HG03066 (cell line): ENCODE data around the gene HPX.
"Not testable (repeated sequence)": the region's sequence is repeated elsewhere in the genome, so short reads cannot be mapped to it uniquely, and the experiment has no call there.

Experiments
- ATAC-seq: cut with Tn5 transposase; IDR thresholded peaks from one replicate; pipeline ENCODE4 v1.9.1; 2021; ENCODE audit warnings: low read depth; ENCODE audit not compliant: unreplicated experiment

The HPX gene

GRCh38 chr11:6393989-6394670, 46.7 kb downstream of the HPX start:
- ATAC-seq = no peak

DNA sequence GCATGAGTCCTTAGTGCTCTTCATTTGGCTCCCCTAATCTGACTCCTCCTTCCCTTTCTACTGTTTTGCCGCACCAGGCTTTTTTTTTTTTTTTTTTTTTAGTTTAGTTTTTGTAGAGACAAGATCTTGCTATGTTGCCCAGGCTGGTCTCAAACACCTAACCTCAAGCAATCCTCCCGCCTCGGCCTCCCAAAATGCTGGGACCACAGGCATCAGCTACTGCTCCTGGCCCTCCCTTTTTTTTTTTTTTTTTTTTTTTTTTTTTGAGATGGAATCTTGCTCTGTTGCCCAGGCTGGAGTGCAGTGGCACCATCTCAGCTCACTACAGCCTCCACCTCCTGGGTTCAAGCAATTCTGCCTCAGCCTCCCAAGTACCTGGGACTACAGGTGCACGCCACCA, 48.5 kb downstream of the HPX start:
- not testable (repeated sequence) for ATAC-seq

DNA sequence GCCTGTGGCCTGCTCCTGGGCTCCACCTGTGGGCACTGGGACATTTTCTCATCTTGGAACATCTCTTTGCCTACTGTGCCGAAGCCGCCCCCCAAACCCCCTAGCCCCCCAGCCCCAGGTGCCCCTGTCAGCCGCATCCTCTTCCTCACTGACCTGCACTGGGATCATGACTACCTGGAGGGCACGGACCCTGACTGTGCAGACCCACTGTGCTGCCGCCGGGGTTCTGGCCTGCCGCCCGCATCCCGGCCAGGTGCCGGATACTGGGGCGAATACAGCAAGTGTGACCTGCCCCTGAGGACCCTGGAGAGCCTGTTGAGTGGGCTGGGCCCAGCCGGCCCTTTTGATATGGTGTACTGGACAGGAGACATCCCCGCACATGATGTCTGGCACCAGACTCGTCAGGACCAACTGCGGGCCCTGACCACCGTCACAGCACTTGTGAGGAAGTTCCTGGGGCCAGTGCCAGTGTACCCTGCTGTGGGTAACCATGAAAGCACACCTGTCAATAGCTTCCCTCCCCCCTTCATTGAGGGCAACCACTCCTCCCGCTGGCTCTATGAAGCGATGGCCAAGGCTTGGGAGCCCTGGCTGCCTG, 49.2 kb downstream of the HPX start:
- ATAC-seq = no peak

DNA sequence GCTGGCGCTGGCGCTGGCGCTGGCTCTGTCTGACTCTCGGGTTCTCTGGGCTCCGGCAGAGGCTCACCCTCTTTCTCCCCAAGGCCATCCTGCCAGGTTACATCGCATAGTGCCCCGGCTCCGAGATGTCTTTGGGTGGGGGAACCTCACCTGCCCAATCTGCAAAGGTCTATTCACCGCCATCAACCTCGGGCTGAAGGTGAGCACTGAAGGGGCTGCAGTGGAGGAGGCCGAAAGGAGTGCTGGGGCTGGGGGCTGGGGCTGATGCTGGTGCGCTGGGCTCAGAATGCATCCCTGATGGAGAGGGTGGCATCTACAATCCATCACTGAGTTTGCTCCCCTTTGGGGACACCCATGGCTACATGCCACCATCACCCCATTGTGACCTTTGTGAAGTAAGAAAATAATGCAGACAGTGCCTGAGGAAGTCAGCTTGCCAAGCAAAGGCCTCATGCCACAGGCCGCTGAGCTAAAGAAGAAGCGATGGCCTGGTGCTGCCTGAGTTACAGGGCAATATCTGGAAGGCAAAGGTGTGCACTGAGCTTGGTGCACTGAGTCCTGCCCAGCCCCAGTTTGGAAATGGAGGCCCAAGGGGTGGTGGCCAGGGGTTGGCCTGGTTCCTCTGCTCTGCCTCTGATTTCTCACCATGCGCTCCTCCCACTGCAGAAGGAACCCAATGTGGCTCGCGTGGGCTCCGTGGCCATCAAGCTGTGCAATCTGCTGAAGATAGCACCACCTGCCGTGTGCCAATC, 49.9 kb downstream of the HPX start:
- ATAC-seq = no peak

- peak; percentile 94 for ATAC-seq
Observed at GRCh38 chr11:6389905-6390717, 50.7 kb downstream of the HPX start, which contains the start of gene SMPD1. Gene SMPD1 (plus strand): TSS chr11:6390474. CDS start chr11:6390599, 125 bp downstream.

GRCh38 chr11:6388748-6389147, 52.0 kb downstream of the HPX start:
- ATAC-seq = no peak

- ATAC-seq = no peak
Observed at GRCh38 chr11:6387811-6388599, 52.8 kb downstream of the HPX start.

GRCh38 chr11:6385046-6385777, 55.6 kb downstream of the HPX start:
- ATAC-seq = no peak
